Activated B cell treated with CpG ODN at 0.5 μM for 24 hours (primary cell): ENCODE data around the gene TMEM132D. TPM values are rescaled to one million over a fixed set of nuclear protein-coding genes. Genes with fewer than 3 reads are reported as not detected.

Experiments
- ATAC-seq: fragments of 200-7000 bp; cut with Tn5 transposase; one replicate; pipeline ENCODE4 v1.10.0; 2021; ENCODE audit warnings: low read depth, mild to moderate bottlenecking, moderate library complexity
- CTCF ChIA-PET: fragments of 350-600 bp; sonication (Branson Sonifier 250); formaldehyde crosslinking; loops from one replicate; lab custom pipeline; 2021; ENCODE audit warnings: antibody characterized with exemption; lab: Charles Lee
- POLR2A ChIA-PET: fragments of 350-600 bp; sonication (Branson Sonifier 250); formaldehyde crosslinking; loops from one replicate; lab custom pipeline; 2021; ENCODE audit warnings: antibody characterized with exemption; lab: Charles Lee
- DNase-seq: peaks from one replicate; pipeline ENCODE4 v3.0.0; 2022
- H3K27ac Mint-ChIP-seq: one replicate; pipeline ENCODE4 v1.8.0; 2020; ENCODE audit warnings: mixed read lengths
- H3K27me3 Mint-ChIP-seq: one replicate; pipeline ENCODE4 v1.8.0; 2021; ENCODE audit warnings: mixed read lengths
- H3K36me3 Mint-ChIP-seq: one replicate; pipeline ENCODE4 v1.8.0; 2021; ENCODE audit warnings: low read depth, mixed read lengths
- H3K4me1 Mint-ChIP-seq: one replicate; pipeline ENCODE4 v1.8.0; 2021; ENCODE audit warnings: mixed read lengths
- H3K4me3 Mint-ChIP-seq: one replicate; pipeline ENCODE4 v1.8.0; 2020; ENCODE audit warnings: mild to moderate bottlenecking, mixed read lengths
- H3K9me3 Mint-ChIP-seq: one replicate; pipeline ENCODE4 v1.8.0; 2020; ENCODE audit warnings: mixed read lengths
- CTCF ChIP-seq: fragments of 200-600 bp; IDR thresholded peaks from one replicate; pipeline ENCODE4 v1.8.0; 2022; ENCODE audit warnings: antibody characterized with exemption, mild to moderate bottlenecking
- intact Hi-C: fragments of 100-400 bp; cut with micrococcal nuclease; formaldehyde crosslinking; loops from one replicate; pipeline ENCODE4 v1.15.1; 2024
- total RNA-seq: library from RNA; stranded (reverse); gene quantifications from 2 replicates; pipeline ENCODE4 v1.2.3, GENCODE V29; 2022

Gene TMEM132D
- total RNA-seq, 1 donor from 2014 or later = not detected

- no peak overlapping the region for H3K27ac Mint-ChIP-seq
- TF ChIP-seq CTCF = no peak
- H3K36me3 Mint-ChIP-seq = no peaks in the 10 kb centered on the region
- DNase-seq (no peak), ATAC-seq (no peak)
- CTCF ChIA-PET = no interaction called here
- H3K4me1 Mint-ChIP-seq = no peaks in the 10 kb centered on the region
- H3K27me3 Mint-ChIP-seq = no peaks in the 10 kb centered on the region
- POLR2A ChIA-PET = no interaction called here
- no peaks in the 10 kb centered on the region for H3K9me3 Mint-ChIP-seq
- no peak overlapping the region for H3K4me3 Mint-ChIP-seq
- intact Hi-C loops = no loop called here
Measured at GRCh38 chr12:129080391-129080790, 823.4 kb downstream of the TMEM132D start.

- no peaks in the 10 kb centered on the region for H3K27me3 Mint-ChIP-seq
- intact Hi-C loops = no loop called here
- no peaks in the 10 kb centered on the region for H3K9me3 Mint-ChIP-seq
- DNase-seq (no peak), ATAC-seq (no peak)
- TF ChIP-seq CTCF = no peak
- no peaks in the 10 kb centered on the region for H3K4me1 Mint-ChIP-seq
- CTCF ChIA-PET = interaction anchor here (0.6 kb wide), 1 partner anchor 187 kb away, joined by 4 read pairs; no protein-coding TSS in a partner anchor
- POLR2A ChIA-PET = no interaction called here
- H3K4me3 Mint-ChIP-seq = no peak overlapping the region
- H3K36me3 Mint-ChIP-seq = no peaks in the 10 kb centered on the region
- no peak overlapping the region for H3K27ac Mint-ChIP-seq
Measured at GRCh38 chr12:129079719-129080118, 824.1 kb downstream of the TMEM132D start.

GRCh38 chr12:129076441-129077320 is 827.1 kb downstream of the TMEM132D start:
- intact Hi-C loops = no loop called here
- DNase-seq (no peak), ATAC-seq (no peak)
- Mint-ChIP-seq H3K4me1 (no peaks in the 10 kb centered on the region), H3K9me3 (no peaks in the 10 kb centered on the region), H3K36me3 (no peaks in the 10 kb centered on the region), H3K27me3 (no peaks in the 10 kb centered on the region), H3K27ac (no peak overlapping the region), H3K4me3 (no peak overlapping the region)
- CTCF ChIA-PET = no interaction called here
- POLR2A ChIA-PET = no interaction called here
- TF ChIP-seq CTCF = no peak

GRCh38 chr12:129075460-129076208 is 828.2 kb downstream of the TMEM132D start:
- ATAC-seq (no peak), DNase-seq (no peak)
- no peaks in the 10 kb centered on the region for H3K36me3 Mint-ChIP-seq
- POLR2A ChIA-PET = no interaction called here
- intact Hi-C loops = no loop called here
- no peaks in the 10 kb centered on the region for H3K9me3 Mint-ChIP-seq
- no peaks in the 10 kb centered on the region for H3K27me3 Mint-ChIP-seq
- H3K27ac Mint-ChIP-seq = no peak overlapping the region
- no peaks in the 10 kb centered on the region for H3K4me1 Mint-ChIP-seq
- CTCF ChIA-PET = no interaction called here
- H3K4me3 Mint-ChIP-seq = no peak overlapping the region
- no peak for TF ChIP-seq CTCF

GRCh38 chr12:129074379-129074778 is 829.4 kb downstream of the TMEM132D start:
- no peaks in the 10 kb centered on the region for H3K9me3 Mint-ChIP-seq
- intact Hi-C loops = no loop called here
- ATAC-seq (no peak), DNase-seq (no peak)
- ChIA-PET CTCF (no interaction called here), POLR2A (no interaction called here)
- TF ChIP-seq CTCF = no peak
- no peak overlapping the region for H3K27ac Mint-ChIP-seq
- no peak overlapping the region for H3K4me3 Mint-ChIP-seq
- no peaks in the 10 kb centered on the region for H3K4me1 Mint-ChIP-seq
- H3K27me3 Mint-ChIP-seq = no peaks in the 10 kb centered on the region
- no peaks in the 10 kb centered on the region for H3K36me3 Mint-ChIP-seq
